HG02642 (cell line): Measurements from ENCODE around the gene ARIH1.

Source experiments
- ATAC-seq: cut with Tn5 transposase; IDR thresholded peaks from one replicate; pipeline ENCODE4 v1.9.1; 2021; ENCODE audit warnings: mild to moderate bottlenecking; ENCODE audit not compliant: unreplicated experiment, poor library complexity

ARIH1 gene

DNA sequence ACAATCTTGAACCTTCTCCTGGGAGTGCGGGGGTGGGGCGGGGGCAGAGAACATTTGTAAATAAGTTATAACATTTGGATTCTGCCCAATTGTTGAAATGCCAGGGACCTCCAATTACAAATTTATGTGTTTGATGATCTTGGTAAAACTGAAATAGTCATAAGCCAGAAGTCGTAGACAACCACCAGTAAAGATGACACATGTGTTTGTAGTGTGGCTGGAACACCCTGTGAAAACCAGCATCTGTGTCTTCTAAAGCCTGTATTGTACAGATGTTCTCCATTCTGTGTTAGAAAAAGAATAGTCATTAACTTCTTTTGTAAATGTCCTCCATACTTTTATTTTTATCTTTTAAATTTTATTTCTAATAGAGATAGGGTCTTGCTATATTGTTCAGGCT, 61.8 kb downstream of the ARIH1 start:
- no peak for ATAC-seq

GRCh38 chr15:72536506-72536905, 62.4 kb downstream of the ARIH1 start:
- ATAC-seq = no peak

- ATAC-seq = no peak
These were observed 64.8 kb downstream of the ARIH1 start for GRCh38 chr15:72538931-72539330.

DNA sequence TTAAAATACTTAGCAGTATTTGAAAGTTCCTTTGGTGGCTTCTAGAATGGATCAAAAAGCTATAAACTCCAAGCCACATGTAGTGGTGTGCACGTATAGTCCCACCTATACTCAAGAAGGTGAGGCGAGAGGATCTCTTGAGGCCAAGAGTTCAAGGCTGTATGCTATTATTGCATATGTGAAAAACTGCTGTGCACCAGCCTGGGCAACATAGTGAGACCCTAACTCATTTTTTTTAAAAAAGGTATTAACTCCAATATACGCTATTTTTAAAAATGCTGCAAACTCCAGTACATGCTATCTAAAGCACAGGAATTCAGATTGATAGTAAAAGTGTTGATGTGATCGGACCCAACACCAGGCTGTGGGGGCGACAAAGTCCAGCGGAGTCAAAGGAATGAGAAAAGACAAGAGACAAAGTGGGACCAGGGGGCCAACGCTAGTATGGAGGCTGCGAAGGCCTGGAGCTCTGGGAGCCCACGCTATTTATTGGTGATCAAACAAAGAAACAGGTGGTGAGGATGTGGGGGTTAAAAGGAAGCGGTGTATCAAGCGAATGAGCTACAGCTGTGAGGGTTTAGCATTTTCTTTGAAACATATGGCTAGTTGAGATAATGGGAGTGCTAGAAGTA, 66.6 kb downstream of the ARIH1 start:
- no peak for ATAC-seq

DNA sequence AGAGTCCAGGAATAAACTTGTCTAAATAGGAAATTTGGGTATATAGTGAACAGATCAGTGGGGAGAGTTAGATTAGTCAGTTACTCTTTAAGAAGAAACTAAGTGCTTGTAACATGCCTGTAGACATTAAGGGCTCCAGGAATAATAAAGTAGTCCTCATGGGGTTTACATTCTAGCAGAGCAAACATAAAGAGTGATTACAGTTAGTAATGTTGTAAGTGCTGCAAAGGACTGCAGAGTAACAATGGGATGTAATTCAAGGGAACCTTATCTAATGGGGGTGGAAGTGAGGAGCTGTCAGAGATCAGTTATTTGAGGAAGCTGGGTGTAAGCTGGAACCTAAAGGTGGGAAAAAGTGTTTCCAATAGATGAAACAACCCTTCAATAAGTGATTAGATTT, 67.5 kb downstream of the ARIH1 start:
- no peak for ATAC-seq

DNA sequence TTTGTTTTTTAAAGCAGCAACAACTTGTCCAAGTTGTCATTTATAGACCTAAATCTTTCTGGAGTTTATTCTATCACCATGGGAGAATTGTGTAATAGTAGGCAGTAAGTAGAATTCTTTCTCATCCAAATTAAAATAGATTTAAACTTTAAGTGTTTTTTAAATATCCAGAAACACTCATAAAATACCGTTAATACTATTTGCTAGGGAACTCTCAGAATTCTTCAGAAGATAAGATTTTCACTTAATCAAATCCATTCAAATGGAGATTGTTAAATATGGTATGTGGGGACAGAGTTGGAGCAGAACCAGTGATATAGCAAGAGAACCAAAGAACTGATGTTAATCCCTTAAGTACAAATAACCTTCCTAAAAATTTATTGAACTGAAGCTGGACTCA, 71.0 kb downstream of the ARIH1 start:
- ATAC-seq = no peak

GRCh38 chr15:72554471-72555425, 80.6 kb downstream of the ARIH1 start:
- ATAC-seq = no peak

DNA sequence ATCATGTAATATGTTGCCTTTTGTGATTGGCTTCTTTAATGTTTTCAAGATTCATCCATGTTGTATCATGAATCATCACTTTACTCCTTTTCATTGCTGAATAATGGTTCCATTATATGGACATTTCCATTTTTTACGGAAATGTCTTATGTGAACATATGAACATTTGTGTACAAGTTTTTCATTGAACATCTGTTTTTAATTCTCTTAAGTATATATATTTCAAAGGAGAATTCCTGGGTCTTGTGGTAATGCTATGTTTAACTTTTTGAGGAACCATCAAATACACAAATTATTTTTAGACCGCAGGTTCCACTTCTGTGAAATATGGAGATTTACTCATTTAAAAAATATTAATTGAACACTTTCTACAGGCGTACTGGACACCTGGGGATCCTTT, 85.7 kb downstream of the ARIH1 start:
- no peak for ATAC-seq

- no peak for ATAC-seq
These were observed 86.3 kb downstream of the ARIH1 start for GRCh38 chr15:72560458-72560857.

- no peak for ATAC-seq
These were observed 88.3 kb downstream of the ARIH1 start for GRCh38 chr15:72562386-72562785.

GRCh38 chr15:72562878-72563277, 88.7 kb downstream of the ARIH1 start:
- no peak for ATAC-seq

- ATAC-seq = no peak
These were observed 90.0 kb downstream of the ARIH1 start for GRCh38 chr15:72564091-72564490.

GRCh38 chr15:72566973-72567372, 92.8 kb downstream of the ARIH1 start:
- ATAC-seq = no peak

- ATAC-seq = no peak
These were observed 95.9 kb downstream of the ARIH1 start for GRCh38 chr15:72570059-72570458.

GRCh38 chr15:72579814-72580213, 105.7 kb downstream of the ARIH1 start:
- no peak for ATAC-seq

DNA sequence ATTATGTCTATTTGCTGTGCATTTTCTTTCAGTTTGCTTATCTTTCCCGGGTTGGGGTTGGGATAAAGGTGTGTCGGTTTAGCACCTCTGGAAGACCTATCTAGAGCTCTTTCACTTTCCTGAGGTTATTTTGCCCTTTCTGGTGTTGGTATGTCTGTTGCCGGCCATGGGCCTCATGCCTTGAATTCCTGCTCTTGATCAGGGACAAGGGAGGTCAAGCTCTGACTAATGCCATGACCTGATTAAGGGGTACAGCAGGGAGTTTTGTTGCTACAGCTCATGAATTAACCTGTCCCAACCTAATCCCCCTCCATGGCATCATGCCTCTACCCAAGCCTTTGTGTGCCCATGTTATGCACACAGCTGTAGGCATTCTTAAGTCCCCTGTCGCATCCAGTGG, 109.9 kb downstream of the ARIH1 start:
- no peak for ATAC-seq

GRCh38 chr15:72585025-72585424, 110.9 kb downstream of the ARIH1 start:
- no peak for ATAC-seq

GRCh38 chr15:72585476-72586058, 111.4 kb downstream of the ARIH1 start:
- ATAC-seq = no peak

DNA sequence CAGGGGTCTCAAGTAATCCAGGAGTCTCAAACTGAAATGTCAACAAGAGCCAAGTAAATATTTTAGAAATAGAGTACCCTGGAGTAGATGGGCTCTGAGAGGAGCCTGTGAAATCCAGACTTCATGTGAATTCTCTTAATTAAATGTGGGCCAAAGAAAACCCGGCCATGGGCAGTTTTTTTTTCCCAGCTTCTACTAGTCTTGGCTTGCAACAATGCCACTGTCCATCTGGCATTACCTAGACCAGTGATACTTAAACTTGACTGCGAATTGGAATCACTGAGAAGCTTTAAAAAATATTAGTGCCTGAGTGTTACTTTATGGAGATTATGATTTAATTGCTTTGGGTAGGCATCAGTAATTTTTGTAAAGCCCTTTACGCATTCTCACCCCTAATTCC, 114.0 kb downstream of the ARIH1 start:
- ATAC-seq = no peak

- ATAC-seq = no peak
These were observed 116.3 kb downstream of the ARIH1 start for GRCh38 chr15:72590427-72590826.

DNA sequence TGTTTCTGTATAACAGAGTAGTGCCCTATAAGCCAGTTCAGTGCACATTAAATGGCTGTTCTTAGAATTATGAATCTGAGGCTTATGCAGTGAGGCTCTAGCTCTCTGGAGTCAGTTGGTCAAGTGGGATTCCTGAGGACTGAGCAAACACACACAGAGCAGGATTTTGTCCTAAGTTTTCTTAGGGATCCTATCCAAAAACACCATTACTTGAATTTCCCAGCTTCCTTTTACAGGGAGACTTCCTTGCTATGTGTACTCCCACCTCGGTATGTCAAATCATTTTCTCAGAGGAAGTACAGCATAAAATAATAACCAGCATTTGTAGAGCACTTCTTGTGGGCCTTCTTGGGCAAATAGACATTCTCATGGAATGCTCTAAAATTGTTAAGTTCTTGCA, 117.2 kb downstream of the ARIH1 start:
- ATAC-seq = no peak
